Measurements from ENCODE around the gene CORO2B. TPM values are rescaled to one million over a fixed set of nuclear protein-coding genes. Genes with fewer than 3 reads are reported as not detected.

Gene CORO2B
- total and polyA plus RNA-seq, 9 of the 15 experiments (the other 6 are each of a cell fraction or from before 2014, with no cell fraction given), result not detected

DNA sequence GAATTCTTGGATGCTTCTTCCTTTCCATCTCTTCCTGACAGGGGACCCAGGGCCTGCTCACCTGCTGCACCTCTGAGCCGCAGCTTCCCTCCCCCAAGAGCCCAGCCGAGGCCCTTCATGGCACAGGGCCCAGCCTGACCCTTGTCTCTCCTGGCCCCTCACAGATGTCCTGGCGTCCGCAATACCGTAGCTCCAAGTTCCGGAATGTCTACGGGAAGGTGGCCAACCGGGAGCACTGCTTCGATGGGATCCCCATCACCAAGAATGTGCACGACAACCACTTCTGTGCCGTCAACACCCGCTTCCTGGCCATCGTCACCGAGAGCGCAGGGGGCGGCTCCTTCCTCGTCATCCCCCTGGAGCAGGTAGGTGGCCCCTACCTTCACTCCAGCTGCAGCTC lies 66.2 kb downstream of the CORO2B start:
- no TSS peak for BruUV-seq (replicated peaks)
- no peaks in the 10 kb centered on the region for H3K79me2 ChIP-seq (ENCODE audit: control insufficient read depth, insufficient read depth, low read length)
- no peaks in the 10 kb centered on the region for H3K9me1 ChIP-seq (ENCODE audit: control insufficient read depth, insufficient read depth, low read length)
- ATAC-seq (no peak), FAIRE-seq (no peak), DNase-seq (ENCODE audit: extremely low read depth in 1 of 4, low spot score in 3 of 4) (no peak)
- H3K4me1 ChIP-seq (replicated peaks in 1 of 2; ENCODE audit: control insufficient read depth in 2 of 2, insufficient read depth in 2 of 2, low read length in 2 of 2), result peaks cover 0 to 4% of the 10 kb centered on the region in 2 experiments; a peak in 2 of 5 replicates
- H3K27ac ChIP-seq (ENCODE audit: extremely low read depth, low read depth, low read length), result no peak overlapping the region
- H3K9me3 ChIP-seq (replicated peaks; ENCODE audit: control insufficient read depth, insufficient read depth, low read depth, low read length), result no peaks in the 10 kb centered on the region
- no peaks in the 10 kb centered on the region for H3K36me3 ChIP-seq (ENCODE audit: control insufficient read depth, insufficient read depth, low read length)
- H3K27me3 ChIP-seq (ENCODE audit: control insufficient read depth in 2 of 2, insufficient read depth in 2 of 2, low read length in 2 of 2), result peaks cover 10 to 29% of the 10 kb centered on the region in 2 experiments; a peak in 3 of 5 replicates
- no peak overlapping the region for H3K4me2 ChIP-seq (ENCODE audit: insufficient read depth, low read length)
- in situ Hi-C loops (cut with MboI), result no loop called here
- H3K4me3 ChIP-seq, result no peak overlapping the region
- ChIA-PET CTCF (ENCODE audit: low intra/inter-chr PET ratio) (no interaction called here), POLR2A (interaction anchor here (0.5 to 0.7 kb wide), 3 partner anchors 9 to 1919 kb away, joined by 3 to 4 read pairs (median 4); no protein-coding TSS in a partner anchor)
- H2AFZ ChIP-seq (ENCODE audit: low read depth, low read length), result no peak overlapping the region
- H4K20me1 ChIP-seq (replicated peaks; ENCODE audit: control insufficient read depth, insufficient read depth, low read length), result peaks cover 6% of the 10 kb centered on the region
- no peak overlapping the region for H3K9ac ChIP-seq (ENCODE audit: insufficient read depth in 1 of 2, low read depth in 2 of 2, low read length in 2 of 2)
- WGBS (ENCODE audit: insufficient coverage, low coverage, missing lambda C conversion rate), result 36% methylated on average over 17 of the region's 17 CpGs
- intact Hi-C loops (cut with micrococcal nuclease), result no loop called here
- TF ChIP-seq GTF2E2 (tag; IDR thresholded peaks at IDR 0.05) (no peak), TFAM (CRISPR knock-in tag; conservative IDR thresholded peaks at IDR 0.05) (no peak), HSF4 (CRISPR knock-in tag; IDR thresholded peaks at IDR 0.05; ENCODE audit: borderline replicate concordance) (no peak), ZNF41 (CRISPR knock-in tag; conservative IDR thresholded peaks at IDR 0.05) (no peak), NFRKB (IDR thresholded peaks at IDR 0.05; ENCODE audit: low read depth) (no peak), ADNP (tag; IDR thresholded peaks at IDR 0.05) (no peak), MYC (IDR thresholded peaks at IDR 0.05; ENCODE audit: low read depth, low read length) (no peak), MYC (CRISPR knock-in tag; IDR thresholded peaks at IDR 0.05; ENCODE audit: borderline replicate concordance, low read depth) (no peak), ZNF785 (CRISPR knock-in tag; IDR thresholded peaks at IDR 0.05) (no peak), ETS1 (conservative IDR thresholded peaks at IDR 0.05; ENCODE audit: control insufficient read depth, low read depth, low read length) (no peak), POLR3G (IDR thresholded peaks at IDR 0.05; ENCODE audit: extremely low read depth, insufficient read length, insufficient replicate concordance) (no peak), HDAC8 (tag; IDR thresholded peaks at IDR 0.05) (no peak), ZNF354B (CRISPR knock-in tag; IDR thresholded peaks at IDR 0.05) (no peak), SRF (CRISPR knock-in tag; IDR thresholded peaks at IDR 0.05) (no peak)
- TF ChIP-seq, protein P1, sequence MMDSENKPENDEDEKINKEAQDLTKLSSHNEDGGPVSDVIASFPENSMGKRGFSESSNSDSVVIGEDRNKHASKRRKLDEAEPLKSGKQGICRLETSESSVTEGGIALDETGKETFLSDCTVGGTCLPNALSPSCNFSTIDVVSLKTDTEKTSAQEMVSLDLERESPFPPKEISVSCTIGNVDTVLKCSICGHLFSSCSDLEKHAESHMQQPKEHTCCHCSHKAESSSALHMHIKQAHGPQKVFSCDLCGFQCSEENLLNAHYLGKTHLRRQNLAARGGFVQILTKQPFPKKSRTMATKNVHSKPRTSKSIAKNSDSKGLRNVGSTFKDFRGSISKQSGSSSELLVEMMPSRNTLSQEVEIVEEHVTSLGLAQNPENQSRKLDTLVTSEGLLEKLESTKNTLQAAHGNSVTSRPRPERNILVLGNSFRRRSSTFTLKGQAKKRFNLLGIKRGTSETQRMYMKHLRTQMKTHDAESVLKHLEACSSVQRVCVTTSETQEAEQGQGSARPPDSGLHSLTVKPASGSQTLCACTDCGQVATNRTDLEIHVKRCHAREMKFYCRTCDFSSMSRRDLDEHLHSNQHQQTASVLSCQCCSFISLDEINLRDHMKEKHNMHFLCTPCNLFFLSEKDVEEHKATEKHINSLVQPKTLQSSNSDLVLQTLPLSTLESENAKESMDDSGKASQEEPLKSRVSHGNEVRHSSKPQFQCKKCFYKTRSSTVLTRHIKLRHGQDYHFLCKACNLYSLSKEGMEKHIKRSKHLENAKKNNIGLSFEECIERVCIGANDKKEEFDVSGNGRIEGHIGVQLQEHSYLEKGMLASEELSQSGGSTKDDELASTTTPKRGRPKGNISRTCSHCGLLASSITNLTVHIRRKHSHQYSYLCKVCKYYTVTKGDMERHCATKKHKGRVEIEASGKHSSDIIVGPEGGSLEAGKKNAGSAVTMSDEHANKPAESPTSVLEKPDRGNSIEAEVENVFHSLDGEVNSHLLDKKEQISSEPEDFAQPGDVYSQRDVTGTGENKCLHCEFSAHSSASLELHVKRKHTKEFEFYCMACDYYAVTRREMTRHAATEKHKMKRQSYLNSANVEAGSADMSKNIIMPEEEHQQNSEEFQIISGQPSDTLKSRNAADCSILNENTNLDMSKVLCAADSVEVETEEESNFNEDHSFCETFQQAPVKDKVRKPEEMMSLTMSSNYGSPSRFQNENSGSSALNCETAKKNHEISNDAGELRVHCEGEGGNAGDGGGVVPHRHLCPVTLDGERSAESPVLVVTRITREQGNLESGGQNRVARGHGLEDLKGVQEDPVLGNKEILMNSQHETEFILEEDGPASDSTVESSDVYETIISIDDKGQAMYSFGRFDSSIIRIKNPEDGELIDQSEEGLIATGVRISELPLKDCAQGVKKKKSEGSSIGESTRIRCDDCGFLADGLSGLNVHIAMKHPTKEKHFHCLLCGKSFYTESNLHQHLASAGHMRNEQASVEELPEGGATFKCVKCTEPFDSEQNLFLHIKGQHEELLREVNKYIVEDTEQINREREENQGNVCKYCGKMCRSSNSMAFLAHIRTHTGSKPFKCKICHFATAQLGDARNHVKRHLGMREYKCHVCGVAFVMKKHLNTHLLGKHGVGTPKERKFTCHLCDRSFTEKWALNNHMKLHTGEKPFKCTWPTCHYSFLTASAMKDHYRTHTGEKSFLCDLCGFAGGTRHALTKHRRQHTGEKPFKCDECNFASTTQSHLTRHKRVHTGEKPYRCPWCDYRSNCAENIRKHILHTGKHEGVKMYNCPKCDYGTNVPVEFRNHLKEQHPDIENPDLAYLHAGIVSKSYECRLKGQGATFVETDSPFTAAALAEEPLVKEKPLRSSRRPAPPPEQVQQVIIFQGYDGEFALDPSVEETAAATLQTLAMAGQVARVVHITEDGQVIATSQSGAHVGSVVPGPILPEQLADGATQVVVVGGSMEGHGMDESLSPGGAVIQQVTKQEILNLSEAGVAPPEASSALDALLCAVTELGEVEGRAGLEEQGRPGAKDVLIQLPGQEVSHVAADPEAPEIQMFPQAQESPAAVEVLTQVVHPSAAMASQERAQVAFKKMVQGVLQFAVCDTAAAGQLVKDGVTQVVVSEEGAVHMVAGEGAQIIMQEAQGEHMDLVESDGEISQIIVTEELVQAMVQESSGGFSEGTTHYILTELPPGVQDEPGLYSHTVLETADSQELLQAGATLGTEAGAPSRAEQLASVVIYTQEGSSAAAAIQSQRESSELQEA (IDR thresholded peaks at IDR 0.05; ENCODE audit: low read depth), result no peak

Data from K562 (cell line).